B cell (primary cell): ENCODE results near the gene RILP. TPM values are rescaled to one million over a fixed set of nuclear protein-coding genes. Genes with fewer than 3 reads are reported as not detected.

ENCODE experiments used
- ATAC-seq: fragments of 200-7000 bp; cut with Tn5 transposase; one replicate; pipeline ENCODE4 v1.10.0; 2021; ENCODE audit warnings: low read depth, mild to moderate bottlenecking, moderate number of reproducible peaks, moderate library complexity
- CTCF ChIA-PET: fragments of 350-600 bp; sonication (Branson Sonifier 250); formaldehyde crosslinking; loops from one replicate; lab custom pipeline; 2021; ENCODE audit warnings: antibody characterized with exemption, inconsistent platforms; lab: Charles Lee
- POLR2A ChIA-PET: fragments of 350-600 bp; sonication (Branson Sonifier 250); formaldehyde crosslinking; loops from one replicate; lab custom pipeline; 2021; ENCODE audit warnings: antibody characterized with exemption; lab: Charles Lee
- DNase-seq: peaks from one replicate; pipeline ENCODE4 v3.0.0; 2013
- H2AFZ ChIP-seq: 2 replicates; pipeline ENCODE4 v1.6.1; 2012; ENCODE audit warnings: mild to moderate bottlenecking, low read depth, low read length; ENCODE audit not compliant: insufficient read depth, poor library complexity, severe bottlenecking
- H3K27ac ChIP-seq, 2 donors: 1 replicate in 1 of 2; 2 replicates in 1 of 2; pipeline ENCODE4 v1.5.1; 2012 to 2013; ENCODE audit warnings: low read length in 2 of 2, mild to moderate bottlenecking in 2 of 2, moderate library complexity in 1 of 2
- H3K27me3 ChIP-seq, 4 experiments: fragments of 200-600 bp in 1 of 4; sonication (generic) in 1 of 4; replicated peaks in 1 of 4; 1 replicate in 2 of 4; 2 replicates in 2 of 4; pipeline versions ENCODE4 v1.6.1 to v1.7.0; 2013 to 2016; ENCODE audit warnings: low read length in 3 of 4, mild to moderate bottlenecking in 2 of 4, mixed read lengths in 1 of 4, moderate library complexity in 1 of 4; ENCODE audit not compliant: insufficient read depth in 4 of 4, control insufficient read depth in 3 of 4; ENCODE audit errors: control extremely low read depth in 1 of 4
- H3K36me3 ChIP-seq, 2 experiments: replicated peaks in 1 of 2; 1 replicate in 1 of 2; 2 replicates in 1 of 2; pipeline versions ENCODE4 v1.6.1 to v1.7.1; 2013; ENCODE audit warnings: low read length in 1 of 2; ENCODE audit not compliant: insufficient read depth in 2 of 2, control insufficient read depth in 1 of 2; ENCODE audit errors: control extremely low read depth in 1 of 2, extremely low read depth in 1 of 2
- H3K4me1 ChIP-seq, 2 donors: fragments of 200-600 bp in 1 of 2; sonication (generic) in 1 of 2; 1 replicate in 1 of 2; 2 replicates in 1 of 2; pipeline versions ENCODE4 v1.5.1 to v1.6.1; 2013 to 2017; ENCODE audit warnings: low read length in 2 of 2; ENCODE audit not compliant: control insufficient read depth in 2 of 2, insufficient read depth in 2 of 2
- H3K4me2 ChIP-seq: replicated peaks from 2 replicates; pipeline ENCODE3; 2012; ENCODE audit warnings: mild to moderate bottlenecking, low read depth, low read length; ENCODE audit not compliant: poor library complexity, severe bottlenecking
- H3K4me3 ChIP-seq, 5 experiments: fragments of 200-600 bp in 1 of 5; sonication (generic) in 1 of 5; 1 replicate in 3 of 5; 2 replicates in 2 of 5; pipeline versions ENCODE4 v1.5.1 to v1.7.0; 2011 to 2016; ENCODE audit warnings: low read length in 4 of 5, mild to moderate bottlenecking in 4 of 5, low read depth in 2 of 5, control low read depth in 1 of 5, moderate library complexity in 1 of 5; ENCODE audit not compliant: insufficient read depth in 1 of 5; ENCODE audit errors: control extremely low read depth in 1 of 5, extremely low read depth in 1 of 5
- H3K79me2 ChIP-seq: fragments of 200-600 bp; sonication (generic); one replicate; pipeline ENCODE4 v1.6.0; 2016; ENCODE audit warnings: low read length; ENCODE audit not compliant: control insufficient read depth, insufficient read depth
- H3K9ac ChIP-seq: fragments of 200-600 bp; sonication (generic); 2 replicates; pipeline ENCODE4 v1.6.1; 2017; ENCODE audit warnings: mild to moderate bottlenecking, low read length, moderate library complexity
- H3K9me3 ChIP-seq, 3 donors: one replicate each; pipeline versions ENCODE4 v1.6.1 to v1.7.1; 2013; ENCODE audit warnings: low read length in 2 of 3; ENCODE audit not compliant: control insufficient read depth in 2 of 3, insufficient read depth in 1 of 3; ENCODE audit errors: control extremely low read depth in 1 of 3
- H4K20me1 ChIP-seq: 2 replicates; pipeline ENCODE4 v1.6.0; 2012; ENCODE audit warnings: mild to moderate bottlenecking, low read length; ENCODE audit not compliant: insufficient read depth, control insufficient read depth, poor library complexity, severe bottlenecking
- H3K27ac Mint-ChIP-seq: one replicate; pipeline ENCODE4 v1.8.0; 2021; ENCODE audit warnings: mixed read lengths
- H3K27me3 Mint-ChIP-seq: one replicate; pipeline ENCODE4 v1.8.0; 2021; ENCODE audit warnings: mixed read lengths
- H3K4me1 Mint-ChIP-seq: one replicate; pipeline ENCODE4 v1.8.0; 2021; ENCODE audit warnings: mixed read lengths
- H3K4me3 Mint-ChIP-seq: one replicate; pipeline ENCODE4 v1.8.0; 2021; ENCODE audit warnings: mixed read lengths
- H3K9me3 Mint-ChIP-seq: one replicate; pipeline ENCODE4 v1.8.0; 2022; ENCODE audit warnings: mixed read lengths; ENCODE audit not compliant: insufficient read depth
- EZH2 ChIP-seq: IDR thresholded peaks from 2 replicates; pipeline ENCODE4 v1.6.1; 2012; ENCODE audit warnings: borderline replicate concordance, low read depth, mild to moderate bottlenecking, moderate library complexity, low read length; ENCODE audit not compliant: insufficient read depth, poor library complexity, severe bottlenecking
- WGBS: methylation state at CpG from one replicate; pipeline ENCODE4 v1.1.5; 2013; ENCODE audit warnings: missing lambda C conversion rate; ENCODE audit not compliant: insufficient coverage; 5-methylcytosine and 5-hydroxymethylcytosine counted together
- intact Hi-C: fragments of 100-400 bp; cut with micrococcal nuclease; formaldehyde crosslinking; loops from one replicate; pipeline ENCODE4 v1.10.0; 2022
- polyA plus RNA-seq: library from polyadenylated mRNA; depleted of rRNA; stranded (reverse); fragments of >200 nt; gene quantifications from 2 replicates; pipeline ENCODE4 v1.2.3, GENCODE V29; 2012
- total RNA-seq, 2 donors: library from RNA; stranded (reverse); fragments of 120-200 nt in 1 of 2; gene quantifications; 1 replicate in 1 of 2; 2 replicates in 1 of 2; pipeline versions ENCODE4 v1.2.3 to v1.2.4, GENCODE V29; 2013 to 2022
- TF ChIP-seq, protein P1 (sequence below): fragments of 200-600 bp; IDR thresholded peaks from one replicate; pipeline ENCODE4 v1.8.0; 2022; ENCODE audit warnings: antibody characterized with exemption, mild to moderate bottlenecking

Gene RILP
- total and polyA plus RNA-seq, 2 donors (not counting 1 experiment from before 2014, with no cell fraction given): 1.1 to 7.0 TPM

DNA sequence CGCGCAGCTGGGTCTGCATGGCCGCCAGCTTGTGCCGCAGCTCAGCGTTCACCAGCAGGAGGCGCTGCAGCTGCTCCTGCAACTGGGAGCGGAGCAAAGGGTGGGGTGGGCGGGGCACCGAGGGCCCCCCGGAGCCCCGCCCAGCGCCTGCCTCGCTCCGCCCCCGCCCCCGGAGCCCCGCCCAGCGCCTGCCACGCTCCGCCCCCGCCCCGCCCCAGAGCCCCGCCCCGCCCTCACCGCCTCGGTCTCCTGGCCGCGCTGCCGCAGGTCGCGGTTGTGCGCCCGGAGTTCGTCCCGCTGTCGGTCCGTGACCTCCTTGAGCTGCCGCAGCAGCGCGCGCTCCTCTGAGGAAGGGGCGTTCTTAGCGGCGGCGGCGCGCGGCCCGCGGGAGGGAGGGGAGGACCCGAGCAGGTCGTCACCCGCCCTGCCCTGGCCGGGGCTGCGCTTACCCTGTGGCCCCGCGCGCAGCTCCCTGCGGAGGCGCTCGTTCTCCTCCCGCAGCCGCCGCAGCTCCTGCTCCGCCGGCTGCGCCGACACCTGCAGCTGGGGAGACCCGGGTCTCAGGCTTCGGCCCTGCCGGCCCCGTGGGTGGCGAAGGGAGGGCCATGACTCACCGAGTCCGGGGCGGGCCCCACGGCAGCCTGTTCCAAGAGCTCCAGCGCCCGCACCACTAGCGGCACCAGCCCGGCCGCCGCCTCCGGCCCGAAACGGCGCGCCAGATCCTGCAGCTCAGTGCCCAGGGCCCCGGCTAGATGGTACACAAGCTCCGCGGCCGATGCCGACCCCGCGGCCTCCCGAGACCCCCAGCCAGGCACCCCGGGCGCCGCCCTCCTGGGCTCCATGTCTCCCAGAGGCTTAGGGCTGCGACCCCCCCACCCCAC is 463 bp downstream of the RILP start:
- no peaks in the 10 kb centered on the region for H3K9me3 ChIP-seq
- peak; percentile 72 for ATAC-seq
- WGBS: under 1% methylated on average over 95 of the region's 100 CpGs
- H3K9ac ChIP-seq: peak overlapping the region; percentile 68
- peak overlapping the region; percentile 88 for H2AFZ ChIP-seq
- ChIA-PET CTCF (interaction anchor here (0.5 to 7.8 kb wide), 27 partner anchors 10 to 851 kb away, joined by 3 to 135 read pairs (median 4); partner anchors contain the start of genes INPP5K, PRPF8 and SLC43A2), POLR2A (interaction anchor here (0.6 to 4.1 kb wide), 16 partner anchors 8 to 161 kb away, joined by 3 to 77 read pairs (median 4); partner anchors contain the start of genes INPP5K and SLC43A2)
- no peaks in the 10 kb centered on the region for H3K27me3 Mint-ChIP-seq
- no peaks in the 10 kb centered on the region for H3K27me3 ChIP-seq
- H3K36me3 ChIP-seq: peaks cover 0 to 41% of the 10 kb centered on the region in 2 experiments
- peak overlapping the region; percentile 98 for H3K4me2 ChIP-seq
- H3K27ac Mint-ChIP-seq: peak overlapping the region; percentile 75
- H3K27ac ChIP-seq: peak overlapping the region in 1 of 2 donors; percentile 28
- peak; percentile 96 for DNase-seq
- peaks cover 30% of the 10 kb centered on the region for H3K4me1 Mint-ChIP-seq
- H3K4me3 ChIP-seq: peak overlapping the region in 4 of 5 experiments; percentile 35 to 75 (median 60)
- H3K4me3 Mint-ChIP-seq: peak overlapping the region; percentile 79
- H3K79me2 ChIP-seq: no peaks in the 10 kb centered on the region
- no peaks in the 10 kb centered on the region for H3K9me3 Mint-ChIP-seq
- intact Hi-C loops: loop anchor here (1.0 to 5.0 kb wide), 7 partner anchors 18 to 392 kb away; partner anchors contain the start of genes INPP5K and PRPF8
- H3K4me1 ChIP-seq: peaks cover 26 to 36% of the 10 kb centered on the region in 2 donors
- TF ChIP-seq EZH2: no peak
- TF ChIP-seq, protein P1, sequence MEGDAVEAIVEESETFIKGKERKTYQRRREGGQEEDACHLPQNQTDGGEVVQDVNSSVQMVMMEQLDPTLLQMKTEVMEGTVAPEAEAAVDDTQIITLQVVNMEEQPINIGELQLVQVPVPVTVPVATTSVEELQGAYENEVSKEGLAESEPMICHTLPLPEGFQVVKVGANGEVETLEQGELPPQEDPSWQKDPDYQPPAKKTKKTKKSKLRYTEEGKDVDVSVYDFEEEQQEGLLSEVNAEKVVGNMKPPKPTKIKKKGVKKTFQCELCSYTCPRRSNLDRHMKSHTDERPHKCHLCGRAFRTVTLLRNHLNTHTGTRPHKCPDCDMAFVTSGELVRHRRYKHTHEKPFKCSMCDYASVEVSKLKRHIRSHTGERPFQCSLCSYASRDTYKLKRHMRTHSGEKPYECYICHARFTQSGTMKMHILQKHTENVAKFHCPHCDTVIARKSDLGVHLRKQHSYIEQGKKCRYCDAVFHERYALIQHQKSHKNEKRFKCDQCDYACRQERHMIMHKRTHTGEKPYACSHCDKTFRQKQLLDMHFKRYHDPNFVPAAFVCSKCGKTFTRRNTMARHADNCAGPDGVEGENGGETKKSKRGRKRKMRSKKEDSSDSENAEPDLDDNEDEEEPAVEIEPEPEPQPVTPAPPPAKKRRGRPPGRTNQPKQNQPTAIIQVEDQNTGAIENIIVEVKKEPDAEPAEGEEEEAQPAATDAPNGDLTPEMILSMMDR: peak; percentile 79
- peaks cover 21% of the 10 kb centered on the region for H4K20me1 ChIP-seq
